Adrenal gland (tissue), 12 donors: Measurements from ENCODE around the gene CREB5. TPM values are rescaled to one million over a fixed set of nuclear protein-coding genes. Genes with fewer than 3 reads are reported as not detected.

Source experiments
- DNase-seq, 7 donors: peaks; one replicate each; pipeline ENCODE4 v3.0.0-alpha.2; 2019 to 2020
- H3K27ac ChIP-seq, 5 donors: fragments of 200-600 bp; sonication (generic) in 4 of 5; 1 replicate in 3 of 5; 2 replicates in 2 of 5; pipeline versions ENCODE4 v1.5.1 to v1.8.0; 2016 to 2020; ENCODE audit warnings: mild to moderate bottlenecking in 1 of 5
- H3K27me3 ChIP-seq: fragments of 200-600 bp; 2 replicates; pipeline ENCODE4 v1.8.0; 2021
- H3K36me3 ChIP-seq, 2 donors: fragments of 200-600 bp; replicated peaks in 1 of 2; 1 replicate in 1 of 2; 2 replicates in 1 of 2; pipeline versions ENCODE4 v1.5.1 to v1.8.0; 2018 to 2022
- H3K4me1 ChIP-seq, 2 donors: fragments of 200-600 bp; replicated peaks in 1 of 2; 1 replicate in 1 of 2; 2 replicates in 1 of 2; pipeline versions ENCODE4 v1.5.1 to v1.8.0; 2018 to 2021
- H3K4me3 ChIP-seq, 4 donors: fragments of 200-600 bp; sonication (generic) in 3 of 4; one replicate each; pipeline ENCODE4 v1.5.1; 2016 to 2018
- H3K9me3 ChIP-seq, 3 donors: fragments of 200-600 bp; sonication (generic) in 1 of 3; replicated peaks in 1 of 3; 1 replicate in 2 of 3; 2 replicates in 1 of 3; pipeline versions ENCODE4 v1.5.1 to v1.8.0; 2016 to 2021
- CTCF ChIP-seq, 6 experiments: fragments of 450-650 bp in 4 of 6; fragments of 200-600 bp in 2 of 6; sonication (generic) in 1 of 6; IDR thresholded peaks; 1 replicate in 5 of 6; 2 replicates in 1 of 6; pipeline versions ENCODE4 v1.5.1 to v1.8.0; 2016 to 2021; ENCODE audit warnings: antibody characterized with exemption in 6 of 6, mild to moderate bottlenecking in 2 of 6, moderate library complexity in 1 of 6
- POLR2A ChIP-seq, 2 donors: fragments of 450-650 bp; IDR thresholded peaks; one replicate each; pipeline ENCODE4 v1.6.1; 2017; ENCODE audit warnings: antibody characterized with exemption in 2 of 2, mild to moderate bottlenecking in 2 of 2, moderate library complexity in 1 of 2
- WGBS, 4 donors: extraction: QIAGEN DNeasy Blood & Tissue Kit in 2 of 4; methylation state at CpG; one replicate each; pipeline versions ENCODE4 v1.1.5 to v1.1.7; 2013 to 2017; 5-methylcytosine and 5-hydroxymethylcytosine counted together
- intact Hi-C, 2 donors: fragments of 100-400 bp; cut with DNase I; formaldehyde crosslinking; loops; one replicate each; pipeline versions ENCODE4 v1.14.1 to v1.15.0; 2022 to 2023
- polyA plus RNA-seq, 3 donors: library from polyadenylated mRNA; stranded (reverse); fragments of 200-250 nt in 2 of 3; fragments of 350-450 nt in 1 of 3; fragmentation: Illumina TruSeq in 1 of 3; extraction: RNeasy Lipid Tissue Mini Kit (QIAGEN cat#74804) in 1 of 3; gene quantifications; one replicate each; pipeline ENCODE4 v1.2.3, GENCODE V29; 2013 to 2014
- total RNA-seq, 9 donors: library from RNA; depleted of rRNA in 4 of 9; stranded (reverse); fragments of >200 nt in 4 of 9; fragments of 120-200 nt in 1 of 9; fragmentation: NEBNext Ultra II Directional in 1 of 9; extraction: Animal tissue kit (Norgen Biotek cat#: 25700) in 1 of 9; gene quantifications; one replicate each; pipeline versions ENCODE4 v1.1.0 to v1.2.4, GENCODE V29; 2013 to 2023
- donor health status: healthy with polysubstance abuse.
- donor health status: Bipolar disorder and iron deficiency.
- donor health status: DM: yes; HTN: yes; CAD: no.
- donor health status: DM: no; HTN: no; CAD: no.
- donor health status: DM: no; HTN: no; CAD: no.
- donor health status: DM: yes; HTN: yes; CAD: no.

The CREB5 gene
- total and polyA plus RNA-seq, 12 donors: 0.69 to 5.4 (median 1.3) TPM

- Histone ChIP-seq H3K9me3 (no peaks in the 10 kb centered on the region), H3K4me1 (peaks cover 0 to 11% of the 10 kb centered on the region in 2 donors), H3K4me3 (no peak overlapping the region), H3K27me3 (no peaks in the 10 kb centered on the region), H3K36me3 (no peaks in the 10 kb centered on the region), H3K27ac (no peak overlapping the region)
- intact Hi-C loops: no loop called here
- TF ChIP-seq CTCF (IDR thresholded peaks at IDR 0.05) (no peak), POLR2A (IDR thresholded peaks at IDR 0.05) (no peak)
- DNase-seq: no peak
These were observed 10.8 kb downstream of the CREB5 start for GRCh38 chr7:28423112-28423511.

- no peaks in the 10 kb centered on the region for H3K36me3 ChIP-seq
- 75 to 89% (median 85%) methylated on average over 4 of the region's 4 CpGs for WGBS, 4 donors
- no peaks in the 10 kb centered on the region for H3K27me3 ChIP-seq
- H3K4me1 ChIP-seq: peaks cover 0 to 2% of the 10 kb centered on the region in 2 donors
- H3K4me3 ChIP-seq: no peak overlapping the region
- no peaks in the 10 kb centered on the region for H3K9me3 ChIP-seq
- TF ChIP-seq POLR2A (IDR thresholded peaks at IDR 0.05) (no peak), CTCF (IDR thresholded peaks at IDR 0.05) (no peak)
- H3K27ac ChIP-seq: no peak overlapping the region
- intact Hi-C loops: no loop called here
- DNase-seq: no peak
These were observed 11.7 kb downstream of the CREB5 start for GRCh38 chr7:28423918-28424514.

- H3K36me3 ChIP-seq: no peaks in the 10 kb centered on the region
- TF ChIP-seq POLR2A (IDR thresholded peaks at IDR 0.05): no peak
- TF ChIP-seq CTCF (IDR thresholded peaks at IDR 0.05): no peak
- no peaks in the 10 kb centered on the region for H3K4me1 ChIP-seq
- no peak for DNase-seq
- H3K27ac ChIP-seq: no peak overlapping the region
- no peaks in the 10 kb centered on the region for H3K27me3 ChIP-seq
- WGBS, 4 donors: 79 to 94% (median 86%) methylated on average over 1 of the region's 1 CpG
- no peak overlapping the region for H3K4me3 ChIP-seq
- intact Hi-C loops: no loop called here
- no peaks in the 10 kb centered on the region for H3K9me3 ChIP-seq
These were observed 13.2 kb downstream of the CREB5 start for GRCh38 chr7:28425496-28425895.

GRCh38 chr7:28427236-28427635 is 14.9 kb downstream of the CREB5 start:
- intact Hi-C loops: no loop called here
- TF ChIP-seq POLR2A (IDR thresholded peaks at IDR 0.05) (no peak), CTCF (IDR thresholded peaks at IDR 0.05) (no peak)
- H3K4me1 ChIP-seq: no peaks in the 10 kb centered on the region
- no peaks in the 10 kb centered on the region for H3K27me3 ChIP-seq
- no peak for DNase-seq
- no peaks in the 10 kb centered on the region for H3K36me3 ChIP-seq
- no peak overlapping the region for H3K4me3 ChIP-seq
- no peaks in the 10 kb centered on the region for H3K9me3 ChIP-seq
- WGBS, 4 donors: 71 to 77% (median 73%) methylated on average over 4 of the region's 4 CpGs
- no peak overlapping the region for H3K27ac ChIP-seq
